ENCODE measurements around the gene GALNT2.

GALNT2 gene

GRCh38 chr1:230301322-230301721, 234.3 kb downstream of the GALNT2 start:
- no peak overlapping the region for H3K4me3 ChIP-seq (ENCODE audit: low read depth in 1 of 2, low read length in 2 of 2)
- H3K9me3 ChIP-seq (ENCODE audit: low read length) = no peaks in the 10 kb centered on the region
- no peaks in the 10 kb centered on the region for H3K4me1 ChIP-seq (ENCODE audit: insufficient read depth, low read length)
- H3K36me3 ChIP-seq (ENCODE audit: insufficient read depth, low read length) = no peaks in the 10 kb centered on the region
- H3K27me3 ChIP-seq (ENCODE audit: control insufficient read depth in 1 of 2, insufficient read depth in 2 of 2, low read length in 2 of 2) = no peaks in the 10 kb centered on the region
- H3K9ac ChIP-seq (ENCODE audit: low read length) = no peak overlapping the region
- no peak overlapping the region for H3K27ac ChIP-seq (ENCODE audit: low read depth, low read length)

- Histone ChIP-seq H3K4me3 (ENCODE audit: low read depth in 1 of 2, low read length in 2 of 2) (no peak overlapping the region), H3K36me3 (ENCODE audit: insufficient read depth, low read length) (no peaks in the 10 kb centered on the region), H3K27me3 (ENCODE audit: control insufficient read depth in 1 of 2, insufficient read depth in 2 of 2, low read length in 2 of 2) (no peaks in the 10 kb centered on the region), H3K4me1 (ENCODE audit: insufficient read depth, low read length) (no peaks in the 10 kb centered on the region), H3K27ac (ENCODE audit: low read depth, low read length) (no peak overlapping the region), H3K9ac (ENCODE audit: low read length) (no peak overlapping the region), H3K9me3 (ENCODE audit: low read length) (no peaks in the 10 kb centered on the region)
Measured at GRCh38 chr1:230301822-230302221, 234.8 kb downstream of the GALNT2 start.

- no peaks in the 10 kb centered on the region for H3K27me3 ChIP-seq (ENCODE audit: control insufficient read depth in 1 of 2, insufficient read depth in 2 of 2, low read length in 2 of 2)
- no peaks in the 10 kb centered on the region for H3K36me3 ChIP-seq (ENCODE audit: insufficient read depth, low read length)
- H3K4me1 ChIP-seq (ENCODE audit: insufficient read depth, low read length) = peaks cover 5% of the 10 kb centered on the region
- H3K9ac ChIP-seq (ENCODE audit: low read length) = no peak overlapping the region
- no peaks in the 10 kb centered on the region for H3K9me3 ChIP-seq (ENCODE audit: low read length)
- no peak overlapping the region for H3K27ac ChIP-seq (ENCODE audit: low read depth, low read length)
- no peak overlapping the region for H3K4me3 ChIP-seq (ENCODE audit: low read depth in 1 of 2, low read length in 2 of 2)
Measured at GRCh38 chr1:230303069-230303468, 236.0 kb downstream of the GALNT2 start.

- H3K4me3 ChIP-seq (ENCODE audit: low read depth in 1 of 2, low read length in 2 of 2) = no peak overlapping the region
Measured at GRCh38 chr1:230303822-230304221, 236.8 kb downstream of the GALNT2 start.

GRCh38 chr1:230306169-230306568, 239.1 kb downstream of the GALNT2 start:
- Histone ChIP-seq H3K27me3 (ENCODE audit: control insufficient read depth in 1 of 2, insufficient read depth in 2 of 2, low read length in 2 of 2) (no peaks in the 10 kb centered on the region), H3K36me3 (ENCODE audit: insufficient read depth, low read length) (no peaks in the 10 kb centered on the region), H3K4me1 (ENCODE audit: insufficient read depth, low read length) (peaks cover 9% of the 10 kb centered on the region), H3K9me3 (ENCODE audit: low read length) (no peaks in the 10 kb centered on the region), H3K4me3 (ENCODE audit: low read depth in 1 of 2, low read length in 2 of 2) (no peak overlapping the region), H3K27ac (ENCODE audit: low read depth, low read length) (no peak overlapping the region), H3K9ac (ENCODE audit: low read length) (no peak overlapping the region)

More at GRCh38 chr1:230303822-230304221, 236.8 kb downstream of the GALNT2 start:
- Histone ChIP-seq H3K27me3 (ENCODE audit: control insufficient read depth in 1 of 2, insufficient read depth in 2 of 2, low read length in 2 of 2) (no peaks in the 10 kb centered on the region), H3K27ac (ENCODE audit: low read depth, low read length) (no peak overlapping the region), H3K9ac (ENCODE audit: low read length) (no peak overlapping the region), H3K9me3 (ENCODE audit: low read length) (no peaks in the 10 kb centered on the region), H3K4me1 (ENCODE audit: insufficient read depth, low read length) (peaks cover 9% of the 10 kb centered on the region), H3K36me3 (ENCODE audit: insufficient read depth, low read length) (no peaks in the 10 kb centered on the region)

- Histone ChIP-seq H3K27ac (ENCODE audit: low read depth, low read length) (no peak overlapping the region), H3K36me3 (ENCODE audit: insufficient read depth, low read length) (no peaks in the 10 kb centered on the region), H3K9me3 (ENCODE audit: low read length) (no peaks in the 10 kb centered on the region), H3K9ac (ENCODE audit: low read length) (no peak overlapping the region), H3K27me3 (ENCODE audit: control insufficient read depth in 1 of 2, insufficient read depth in 2 of 2, low read length in 2 of 2) (no peaks in the 10 kb centered on the region), H3K4me1 (ENCODE audit: insufficient read depth, low read length) (peaks cover 9% of the 10 kb centered on the region), H3K4me3 (ENCODE audit: low read depth in 1 of 2, low read length in 2 of 2) (no peak overlapping the region)
Measured at GRCh38 chr1:230307213-230307612, 240.2 kb downstream of the GALNT2 start.

GRCh38 chr1:230308039-230308438, 241.0 kb downstream of the GALNT2 start:
- Histone ChIP-seq H3K36me3 (ENCODE audit: insufficient read depth, low read length) (no peaks in the 10 kb centered on the region), H3K9me3 (ENCODE audit: low read length) (no peaks in the 10 kb centered on the region), H3K4me3 (ENCODE audit: low read depth in 1 of 2, low read length in 2 of 2) (no peak overlapping the region), H3K4me1 (ENCODE audit: insufficient read depth, low read length) (peaks cover 9% of the 10 kb centered on the region), H3K27me3 (ENCODE audit: control insufficient read depth in 1 of 2, insufficient read depth in 2 of 2, low read length in 2 of 2) (no peaks in the 10 kb centered on the region), H3K27ac (ENCODE audit: low read depth, low read length) (no peak overlapping the region), H3K9ac (ENCODE audit: low read length) (no peak overlapping the region)

GRCh38 chr1:230308821-230309220, 241.8 kb downstream of the GALNT2 start:
- no peaks in the 10 kb centered on the region for H3K9me3 ChIP-seq (ENCODE audit: low read length)
- no peak overlapping the region for H3K9ac ChIP-seq (ENCODE audit: low read length)
- no peak overlapping the region for H3K27ac ChIP-seq (ENCODE audit: low read depth, low read length)
- H3K4me3 ChIP-seq (ENCODE audit: low read depth in 1 of 2, low read length in 2 of 2) = no peak overlapping the region
- no peaks in the 10 kb centered on the region for H3K27me3 ChIP-seq (ENCODE audit: control insufficient read depth in 1 of 2, insufficient read depth in 2 of 2, low read length in 2 of 2)
- H3K36me3 ChIP-seq (ENCODE audit: insufficient read depth, low read length) = no peaks in the 10 kb centered on the region
- H3K4me1 ChIP-seq (ENCODE audit: insufficient read depth, low read length) = peaks cover 9% of the 10 kb centered on the region

- Histone ChIP-seq H3K9me3 (ENCODE audit: low read length) (no peaks in the 10 kb centered on the region), H3K9ac (ENCODE audit: low read length) (no peak overlapping the region), H3K4me1 (ENCODE audit: insufficient read depth, low read length) (peaks cover 9% of the 10 kb centered on the region), H3K36me3 (ENCODE audit: insufficient read depth, low read length) (no peaks in the 10 kb centered on the region), H3K27ac (ENCODE audit: low read depth, low read length) (no peak overlapping the region), H3K27me3 (ENCODE audit: control insufficient read depth in 1 of 2, insufficient read depth in 2 of 2, low read length in 2 of 2) (no peaks in the 10 kb centered on the region), H3K4me3 (ENCODE audit: low read depth in 1 of 2, low read length in 2 of 2) (no peak overlapping the region)
Measured at GRCh38 chr1:230309646-230310177, 242.7 kb downstream of the GALNT2 start.

GRCh38 chr1:230310381-230311163, 243.5 kb downstream of the GALNT2 start:
- no peaks in the 10 kb centered on the region for H3K27me3 ChIP-seq (ENCODE audit: control insufficient read depth in 1 of 2, insufficient read depth in 2 of 2, low read length in 2 of 2)
- no peak overlapping the region for H3K4me3 ChIP-seq (ENCODE audit: low read depth in 1 of 2, low read length in 2 of 2)
- peaks cover 9% of the 10 kb centered on the region for H3K4me1 ChIP-seq (ENCODE audit: insufficient read depth, low read length)
- H3K9me3 ChIP-seq (ENCODE audit: low read length) = no peaks in the 10 kb centered on the region
- H3K36me3 ChIP-seq (ENCODE audit: insufficient read depth, low read length) = no peaks in the 10 kb centered on the region
- H3K27ac ChIP-seq (ENCODE audit: low read depth, low read length) = no peak overlapping the region
- H3K9ac ChIP-seq (ENCODE audit: low read length) = no peak overlapping the region

GRCh38 chr1:230312676-230313075, 245.6 kb downstream of the GALNT2 start:
- H3K36me3 ChIP-seq (ENCODE audit: insufficient read depth, low read length) = no peaks in the 10 kb centered on the region
- H3K9me3 ChIP-seq (ENCODE audit: low read length) = no peaks in the 10 kb centered on the region
- H3K4me3 ChIP-seq (ENCODE audit: low read depth in 1 of 2, low read length in 2 of 2) = no peak overlapping the region
- no peak overlapping the region for H3K9ac ChIP-seq (ENCODE audit: low read length)
- H3K27me3 ChIP-seq (ENCODE audit: control insufficient read depth in 1 of 2, insufficient read depth in 2 of 2, low read length in 2 of 2) = no peaks in the 10 kb centered on the region
- H3K4me1 ChIP-seq (ENCODE audit: insufficient read depth, low read length) = peaks cover 8% of the 10 kb centered on the region
- H3K27ac ChIP-seq (ENCODE audit: low read depth, low read length) = no peak overlapping the region
